ENCODE results near the gene ATL3. TPM values are rescaled to one million over a fixed set of nuclear protein-coding genes. Genes with fewer than 3 reads are reported as not detected.
A peak's percentile ranks its signal among the peaks of the same experiment; 100 is the strongest.

Gene ATL3
- total and polyA plus RNA-seq, 7 experiments from 2014 or later = 13.8 to 33.3 (median 26.8) TPM

GRCh38 chr11:63672156-63672463 is 934 bp upstream of the ATL3 start:
- no peaks in the 10 kb centered on the region for H3K27me3 Mint-ChIP-seq
- intact Hi-C loops (cut with micrococcal nuclease) = loop anchor here (5.0 to 10.0 kb wide), 3 partner anchors 107 to 965 kb away; partner anchors contain the start of genes BSCL2 (in 1 of the 2), GNG3 (in 1 of the 2), PLAAT2 (in 1 of the 2) and SPINDOC (in 1 of the 2)
- peak overlapping the region; percentile 74 for H3K27ac ChIP-seq (ENCODE audit: low read depth, low read length)
- peak overlapping the region; percentile 97 for H3K4me3 ChIP-seq (ENCODE audit: low read length)
- no peaks in the 10 kb centered on the region for H3K9me3 Mint-ChIP-seq
- peaks cover 22 to 48% (median 27%) of the 10 kb centered on the region in 7 donors for H3K4me1 Mint-ChIP-seq
- H3K36me3 Mint-ChIP-seq = peaks cover 0 to 7% (median 0%) of the 10 kb centered on the region in 5 donors
- no peaks in the 10 kb centered on the region for H3K27me3 ChIP-seq (ENCODE audit: control insufficient read depth in 2 of 2, insufficient read depth in 2 of 2, low read length in 2 of 2)
- no peak for DNase-seq
- ChIA-PET CTCF (interaction anchor here (0.6 to 4.1 kb wide), 4 partner anchors 65 to 1875 kb away, joined by 3 to 25 read pairs (median 4); partner anchors contain the start of gene CATSPERZ), POLR2A (interaction anchor here (0.7 to 3.8 kb wide), 4 partner anchors 10 to 816 kb away, joined by 3 to 42 read pairs (median 3); partner anchors contain the start of gene RTN3)
- ATAC-seq = no peak
- peaks cover 4 to 6% of the 10 kb centered on the region in 2 donors for H3K4me1 ChIP-seq (ENCODE audit: control insufficient read depth in 2 of 2, insufficient read depth in 2 of 2, low read length in 2 of 2)
- peaks cover 0 to 7% (median 0%) of the 10 kb centered on the region in 3 experiments for H3K36me3 ChIP-seq (ENCODE audit: control insufficient read depth in 2 of 3, insufficient read depth in 3 of 3, low read length in 3 of 3)
- peak overlapping the region in 5 of 9 donors; percentile 31 to 91 (median 84) for H3K27ac Mint-ChIP-seq
- no peaks in the 10 kb centered on the region for H3K9me3 ChIP-seq (ENCODE audit: control insufficient read depth in 2 of 3, low read length in 3 of 3)
- peak overlapping the region; percentile 76 to 90 (median 84) for H3K4me3 Mint-ChIP-seq

GRCh38 chr11:63670433-63671321 is 499 bp downstream of the ATL3 start:
- Mint-ChIP-seq H3K4me1 (peaks cover 22 to 48% (median 29%) of the 10 kb centered on the region in 7 donors), H3K36me3 (peaks cover 0 to 7% (median 0%) of the 10 kb centered on the region in 5 donors), H3K4me3 (peak overlapping the region; percentile 76 to 90 (median 88)), H3K27ac (peak overlapping the region; percentile 68 to 91 (median 84)), H3K27me3 (no peaks in the 10 kb centered on the region), H3K9me3 (no peaks in the 10 kb centered on the region)
- no peaks in the 10 kb centered on the region for H3K27me3 ChIP-seq (ENCODE audit: control insufficient read depth in 2 of 2, insufficient read depth in 2 of 2, low read length in 2 of 2)
- peak overlapping the region; percentile 97 for H3K4me3 ChIP-seq (ENCODE audit: low read length)
- ChIA-PET CTCF (interaction anchor here (0.7 to 4.1 kb wide), 6 partner anchors 11 to 191 kb away, joined by 3 to 25 read pairs (median 6); partner anchors contain the start of gene RTN3), POLR2A (interaction anchor here (0.9 to 3.8 kb wide), 4 partner anchors 9 to 119 kb away, joined by 3 to 42 read pairs (median 4); partner anchors contain the start of gene RTN3)
- H3K9me3 ChIP-seq (ENCODE audit: control insufficient read depth in 2 of 3, low read length in 3 of 3) = no peaks in the 10 kb centered on the region
- H3K36me3 ChIP-seq (ENCODE audit: control insufficient read depth in 2 of 3, insufficient read depth in 3 of 3, low read length in 3 of 3) = peaks cover 0 to 7% (median 0%) of the 10 kb centered on the region in 3 experiments
- DNase-seq (peak in 7 of 9 donors; percentile 13 to 53 (median 18)), ATAC-seq (peak; percentile 24)
- peaks cover 4 to 6% of the 10 kb centered on the region in 2 donors for H3K4me1 ChIP-seq (ENCODE audit: control insufficient read depth in 2 of 2, insufficient read depth in 2 of 2, low read length in 2 of 2)
- intact Hi-C loops (cut with micrococcal nuclease) = loop anchor here (1.0 to 10.0 kb wide), 13 partner anchors 11 to 963 kb away; partner anchors contain the start of genes RTN3 (in 2 of the 2), BSCL2 (in 1 of the 2), COX8A (in 1 of the 2) and GNG3 (in 1 of the 2)
- peak overlapping the region; percentile 74 for H3K27ac ChIP-seq (ENCODE audit: low read depth, low read length)

GRCh38 chr11:63670096-63670432 is 1.1 kb downstream of the ATL3 start:
- Mint-ChIP-seq H3K4me1 (peaks cover 22 to 48% (median 30%) of the 10 kb centered on the region in 7 donors), H3K27ac (peak overlapping the region; percentile 68 to 90 (median 83)), H3K9me3 (no peaks in the 10 kb centered on the region), H3K27me3 (no peaks in the 10 kb centered on the region), H3K36me3 (peaks cover 0 to 7% (median 0%) of the 10 kb centered on the region in 5 donors), H3K4me3 (peak overlapping the region; percentile 76 to 90 (median 87))
- H3K4me1 ChIP-seq (ENCODE audit: control insufficient read depth in 2 of 2, insufficient read depth in 2 of 2, low read length in 2 of 2) = peaks cover 4 to 6% of the 10 kb centered on the region in 2 donors
- no peaks in the 10 kb centered on the region for H3K27me3 ChIP-seq (ENCODE audit: control insufficient read depth in 2 of 2, insufficient read depth in 2 of 2, low read length in 2 of 2)
- DNase-seq = no peak
- H3K9me3 ChIP-seq (ENCODE audit: control insufficient read depth in 2 of 3, low read length in 3 of 3) = no peaks in the 10 kb centered on the region
- peaks cover 0 to 7% (median 0%) of the 10 kb centered on the region in 3 experiments for H3K36me3 ChIP-seq (ENCODE audit: control insufficient read depth in 2 of 3, insufficient read depth in 3 of 3, low read length in 3 of 3)
- intact Hi-C loops (cut with micrococcal nuclease) = loop anchor here (2.0 to 10.0 kb wide), 8 partner anchors 17 to 963 kb away; partner anchors contain the start of genes BSCL2 (in 1 of the 2), GNG3 (in 1 of the 2), MACROD1 (in 1 of the 2) and PLAAT2 (in 1 of the 2)
- H3K27ac ChIP-seq (ENCODE audit: low read depth, low read length) = peak overlapping the region; percentile 74
- ChIA-PET POLR2A (interaction anchor here (0.6 to 3.8 kb wide), 2 partner anchors 12 to 318 kb away, joined by 3 to 42 read pairs; partner anchors contain the start of gene RTN3), CTCF (interaction anchor here (1.2 to 4.1 kb wide), 4 partner anchors 13 to 191 kb away, joined by 3 to 25 read pairs (median 6); no protein-coding TSS in a partner anchor)
- no peak overlapping the region for H3K4me3 ChIP-seq (ENCODE audit: low read length)
- ATAC-seq = no peak

GRCh38 chr11:63667995-63668795 is 3.0 kb downstream of the ATL3 start:
- H3K27me3 Mint-ChIP-seq = no peaks in the 10 kb centered on the region
- ATAC-seq (no peak), DNase-seq (no peak)
- Histone ChIP-seq H3K9me3 (ENCODE audit: control insufficient read depth in 2 of 3, low read length in 3 of 3) (no peaks in the 10 kb centered on the region), H3K27me3 (ENCODE audit: control insufficient read depth in 2 of 2, insufficient read depth in 2 of 2, low read length in 2 of 2) (no peaks in the 10 kb centered on the region), H3K36me3 (ENCODE audit: control insufficient read depth in 2 of 3, insufficient read depth in 3 of 3, low read length in 3 of 3) (peaks cover 0 to 7% (median 0%) of the 10 kb centered on the region in 3 experiments), H3K4me1 (ENCODE audit: control insufficient read depth in 2 of 2, insufficient read depth in 2 of 2, low read length in 2 of 2) (peaks cover 4 to 6% of the 10 kb centered on the region in 2 donors), H3K4me3 (ENCODE audit: low read length) (no peak overlapping the region), H3K27ac (ENCODE audit: low read depth, low read length) (no peak overlapping the region)
- peak overlapping the region in 1 of 9 donors; percentile 12 for H3K27ac Mint-ChIP-seq
- no peaks in the 10 kb centered on the region for H3K9me3 Mint-ChIP-seq
- intact Hi-C loops (cut with micrococcal nuclease) = no loop called here
- H3K36me3 Mint-ChIP-seq = peaks cover 0 to 9% (median 0%) of the 10 kb centered on the region in 5 donors
- H3K4me1 Mint-ChIP-seq = peaks cover 29 to 57% (median 40%) of the 10 kb centered on the region in 7 donors
- ChIA-PET POLR2A (interaction anchor here (0.6 kb wide), 1 partner anchor 18 kb away, joined by 4 read pairs; no protein-coding TSS in a partner anchor), CTCF (interaction anchor here (4.1 kb wide), 1 partner anchor 69 kb away, joined by 25 read pairs; no protein-coding TSS in a partner anchor)
- H3K4me3 Mint-ChIP-seq = peak overlapping the region in 5 of 10 donors; percentile 6 to 53 (median 21)

- H3K36me3 ChIP-seq (ENCODE audit: control insufficient read depth in 2 of 3, insufficient read depth in 3 of 3, low read length in 3 of 3) = peaks cover 0 to 7% (median 0%) of the 10 kb centered on the region in 3 experiments
- POLR2A ChIA-PET = no interaction called here
- peaks cover 29 to 55% (median 39%) of the 10 kb centered on the region in 7 donors for H3K4me1 Mint-ChIP-seq
These were observed 4.3 kb downstream of the ATL3 start for GRCh38 chr11:63666874-63667273.

More at GRCh38 chr11:63666874-63667273, 4.3 kb downstream of the ATL3 start:
- Histone ChIP-seq H3K9me3 (ENCODE audit: control insufficient read depth in 2 of 3, low read length in 3 of 3) (no peaks in the 10 kb centered on the region), H3K4me3 (ENCODE audit: low read length) (no peak overlapping the region), H3K27ac (ENCODE audit: low read depth, low read length) (no peak overlapping the region), H3K4me1 (ENCODE audit: control insufficient read depth in 2 of 2, insufficient read depth in 2 of 2, low read length in 2 of 2) (peaks cover 2 to 3% of the 10 kb centered on the region in 2 donors), H3K27me3 (ENCODE audit: control insufficient read depth in 2 of 2, insufficient read depth in 2 of 2, low read length in 2 of 2) (no peaks in the 10 kb centered on the region)
- no peak for ATAC-seq
- Mint-ChIP-seq H3K27ac (no peak overlapping the region), H3K36me3 (peaks cover 0 to 9% (median 0%) of the 10 kb centered on the region in 5 donors), H3K27me3 (no peaks in the 10 kb centered on the region), H3K9me3 (no peaks in the 10 kb centered on the region), H3K4me3 (no peak overlapping the region)
- intact Hi-C loops (cut with micrococcal nuclease) = no loop called here
- CTCF ChIA-PET = interaction anchor here (0.5 to 0.6 kb wide), 2 partner anchors 63 to 188 kb away, joined by 3 read pairs; no protein-coding TSS in a partner anchor
- DNase-seq = no peak

All from naive thymus-derived CD4-positive, alpha-beta T cell (primary cell).